Measurements from ENCODE around the gene TMC1.
A peak's percentile ranks its signal among the peaks of the same experiment; 100 is the strongest.
"Not testable (repeated sequence)": the region's sequence is repeated elsewhere in the genome, so short reads cannot be mapped to it uniquely, and the experiment has no call there.

Gene TMC1

DNA sequence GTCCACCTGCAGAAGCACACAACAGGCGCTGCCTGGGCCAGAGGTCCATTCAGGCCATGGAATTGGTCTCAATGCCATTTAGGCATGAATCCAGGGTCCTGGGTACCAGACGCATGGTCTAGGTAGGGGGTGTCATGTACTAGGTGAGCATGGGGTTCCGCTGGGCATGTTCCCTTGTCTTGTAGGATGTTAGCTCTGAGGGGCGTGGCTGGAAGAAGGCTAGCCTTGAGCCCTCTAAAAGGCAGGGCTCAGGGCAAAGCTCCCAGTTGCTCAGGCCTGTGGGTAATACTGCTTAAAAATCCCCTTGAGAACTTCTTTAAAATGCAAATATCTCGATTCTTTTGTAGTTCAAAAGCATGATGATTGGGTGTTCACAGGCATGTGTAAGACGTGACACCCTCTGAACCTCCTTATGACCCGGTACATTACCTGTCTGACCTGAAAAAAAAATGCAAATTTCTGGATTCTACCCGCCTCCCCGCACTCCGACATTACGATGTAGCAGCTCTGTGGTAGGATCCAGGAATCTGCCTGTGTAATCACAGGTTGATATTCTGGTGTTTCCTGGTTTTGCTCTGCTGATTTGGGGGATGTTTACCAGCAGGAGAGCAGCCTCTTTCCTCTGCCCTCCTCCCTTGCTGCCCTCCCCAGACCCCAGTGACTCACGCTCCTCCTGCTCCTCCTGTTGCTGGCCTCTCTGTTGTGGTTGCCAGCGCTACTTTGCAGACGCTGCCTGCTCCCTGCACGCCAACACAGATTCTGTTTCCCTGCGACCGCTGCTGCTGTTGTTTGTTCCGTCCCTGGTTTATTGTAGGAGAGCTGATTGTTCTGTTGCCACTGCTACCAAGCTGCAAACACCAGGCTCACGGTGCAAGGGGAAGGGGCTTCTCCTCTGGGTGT is 5.7 kb downstream of the TMC1 start:
- DNase-seq: peak; percentile 53

DNA sequence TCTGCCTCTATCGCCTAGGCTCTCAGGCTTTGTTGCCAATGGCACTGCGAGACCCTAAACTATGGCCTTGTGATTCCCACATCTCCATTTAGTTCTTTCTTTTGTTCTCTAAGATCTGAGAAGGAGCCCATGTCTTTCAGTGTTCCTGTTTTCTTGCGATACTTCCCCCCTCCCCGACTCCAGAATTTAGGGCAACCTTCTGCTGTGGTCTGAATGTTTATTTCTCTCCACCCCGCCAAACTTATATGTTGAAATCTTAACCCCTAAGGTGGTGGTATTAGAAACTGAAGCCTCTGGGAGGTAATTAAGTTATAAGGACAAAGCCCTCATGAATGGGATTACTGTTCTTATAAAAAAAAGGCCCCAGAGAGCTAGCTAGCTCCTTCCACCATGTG is 6.4 kb downstream of the TMC1 start:
- no peak for DNase-seq

DNA sequence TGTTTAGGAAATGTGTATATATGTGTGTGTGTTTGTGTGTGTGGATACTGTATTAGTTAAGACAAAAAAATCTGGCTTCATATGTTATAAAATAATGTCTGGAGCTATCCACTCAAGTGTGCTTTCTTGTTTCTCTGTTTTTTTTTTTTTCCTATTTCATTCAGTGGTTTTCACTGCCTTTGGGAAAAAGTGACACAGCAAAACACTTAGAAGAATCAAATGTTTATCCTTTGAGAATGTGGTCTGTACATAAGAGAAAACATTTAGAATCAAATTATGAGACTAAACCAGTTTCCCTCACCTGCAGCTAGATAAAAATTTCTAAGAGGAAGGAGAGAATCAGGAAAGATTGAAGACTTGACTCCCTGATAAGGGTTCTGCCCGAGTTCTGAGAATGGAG is 8.1 kb downstream of the TMC1 start:
- DNase-seq: no peak

DNA sequence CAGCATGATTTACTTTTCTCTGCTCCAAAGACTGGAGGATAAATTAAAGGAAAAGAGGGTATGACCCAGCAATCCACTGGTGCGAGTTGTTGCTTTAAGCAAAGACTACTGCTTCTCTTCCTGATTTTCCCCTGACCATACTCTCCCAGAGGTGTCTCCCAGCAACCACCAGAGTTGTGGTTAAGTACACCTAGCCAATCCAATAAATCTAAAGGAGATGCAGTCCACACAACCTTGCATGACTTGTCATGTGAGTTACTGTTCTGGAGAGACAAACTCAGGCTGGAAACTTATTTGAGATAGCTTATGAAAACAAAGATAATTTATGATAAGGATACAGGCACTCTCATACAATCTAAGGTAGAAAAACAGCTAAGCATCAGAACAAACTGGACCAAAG is 11.9 kb downstream of the TMC1 start:
- no peak for DNase-seq

DNA sequence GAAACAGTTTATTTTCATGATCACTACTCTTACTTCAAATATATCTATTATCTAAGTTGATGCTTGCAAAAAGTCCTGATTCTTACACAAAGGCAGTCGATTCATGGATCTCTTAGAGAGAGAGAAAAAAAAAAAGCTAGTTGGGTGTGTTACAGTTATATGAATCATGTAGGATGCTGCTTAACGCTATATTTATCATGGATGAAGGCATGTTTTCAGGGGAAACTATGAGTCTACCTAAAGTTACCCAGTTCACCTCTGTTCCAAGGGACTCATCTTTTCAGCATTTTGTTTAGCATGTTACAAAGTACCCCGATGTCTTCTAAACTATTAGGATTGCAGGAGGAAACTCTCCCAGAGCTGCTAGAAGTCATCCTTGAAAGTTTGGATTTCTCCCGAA is 13.5 kb downstream of the TMC1 start:
- DNase-seq: no peak

DNA sequence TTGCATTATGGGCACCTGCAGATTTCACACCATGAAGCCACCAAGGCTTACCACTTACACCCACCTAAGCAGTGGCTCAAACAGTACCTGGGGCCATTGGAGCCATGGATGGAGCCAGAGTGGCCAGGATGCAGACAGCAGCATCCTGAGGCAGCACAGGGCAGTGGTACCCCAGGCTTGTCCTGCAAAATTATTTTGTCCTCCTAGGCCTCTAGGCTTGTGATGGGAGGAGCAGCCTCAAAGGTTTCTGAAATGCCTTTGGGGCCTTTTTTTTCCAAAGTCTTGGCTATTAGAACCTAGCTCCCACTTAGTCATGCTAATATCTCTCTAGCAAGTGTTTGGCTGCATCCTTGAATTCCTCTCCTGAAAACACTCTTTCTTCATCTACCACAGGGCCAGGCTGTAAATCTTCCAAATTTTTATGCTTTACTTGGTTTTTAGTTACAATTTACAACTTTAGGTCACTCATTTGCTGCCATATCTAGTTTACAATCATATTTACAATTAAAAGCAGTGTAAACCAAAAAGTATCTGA is 15.7 kb downstream of the TMC1 start:
- DNase-seq: no peak

DNA sequence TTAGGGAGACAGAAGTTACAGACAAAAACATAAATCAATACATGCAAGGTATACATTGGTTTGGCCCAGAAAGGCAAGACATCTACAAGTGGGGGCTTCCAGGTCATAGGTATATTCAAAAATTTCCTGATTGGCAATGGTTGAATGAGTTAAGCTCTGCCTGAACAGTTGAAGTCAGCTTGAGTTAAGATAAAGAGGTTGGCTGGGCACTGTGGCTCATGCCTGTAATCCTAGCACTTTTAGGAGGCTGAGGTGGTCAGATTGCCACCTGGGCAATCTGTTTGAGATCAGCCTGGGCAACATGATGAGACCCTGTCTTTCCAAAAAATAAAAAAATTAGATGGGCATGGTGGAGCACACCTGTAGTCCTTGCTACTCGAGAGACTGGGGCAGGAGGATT is 16.3 kb downstream of the TMC1 start:
- DNase-seq: no peak

DNA sequence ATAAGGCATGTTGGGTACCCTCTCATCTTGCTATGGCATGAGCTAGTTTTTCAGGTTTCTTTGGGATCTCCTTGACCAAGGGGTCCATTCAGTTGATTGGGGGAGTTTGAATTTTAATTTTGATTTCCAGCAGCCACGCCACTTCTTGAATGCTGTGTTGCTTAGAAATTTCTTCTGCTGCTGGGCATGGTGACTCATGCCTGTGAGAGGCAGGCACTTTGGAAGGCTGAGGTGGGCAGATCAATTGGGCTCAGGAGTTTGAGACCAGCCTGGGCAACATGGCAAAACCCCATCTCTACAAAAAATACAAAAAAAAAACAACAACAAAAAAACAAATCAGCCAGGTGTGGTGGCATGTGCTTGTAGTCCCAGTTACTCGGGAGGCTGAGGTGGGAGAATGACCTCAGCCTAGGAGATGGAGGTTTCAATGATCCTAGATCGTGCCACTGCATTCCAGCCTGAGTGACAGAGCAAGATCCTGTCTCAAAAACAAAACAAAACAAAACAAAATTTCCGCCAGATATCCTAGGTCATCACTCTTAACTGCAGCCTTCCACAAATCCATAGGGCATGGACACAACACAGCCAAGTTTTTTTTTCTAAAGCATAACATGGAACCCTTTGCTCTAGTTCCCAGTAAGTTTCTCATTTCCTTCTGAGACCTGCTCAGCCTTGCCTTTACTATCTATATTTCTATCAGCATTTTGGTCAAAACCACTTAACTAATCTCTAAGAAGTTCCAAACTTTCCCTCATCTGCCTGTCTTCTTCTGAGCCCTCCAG is 17.7 kb downstream of the TMC1 start:
- no peak for DNase-seq

DNA sequence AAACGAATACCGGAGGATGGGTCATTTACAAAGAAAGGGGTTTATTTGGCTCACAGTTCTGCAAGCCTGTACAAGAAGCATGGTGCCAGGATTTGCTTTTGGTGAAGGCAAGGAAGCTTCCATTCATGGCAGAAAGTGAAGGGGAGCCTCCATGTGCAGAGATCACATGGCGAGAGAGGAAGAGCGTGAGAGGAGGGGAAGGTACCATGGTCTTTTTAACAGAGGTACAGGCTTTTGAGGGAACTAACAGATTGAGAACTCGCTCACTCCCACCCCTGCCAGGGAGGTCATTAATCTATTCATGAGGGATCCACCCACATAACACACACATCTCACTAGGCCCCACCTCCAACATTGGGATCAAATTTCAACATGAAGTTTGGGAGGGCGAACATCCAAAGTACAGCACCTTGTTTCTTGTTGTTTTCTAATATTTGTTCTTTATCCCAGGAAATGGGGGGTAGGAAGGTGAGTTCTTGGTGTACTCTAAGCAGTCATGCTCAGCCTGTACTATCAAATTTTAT is 18.5 kb downstream of the TMC1 start:
- no peak for DNase-seq

DNA sequence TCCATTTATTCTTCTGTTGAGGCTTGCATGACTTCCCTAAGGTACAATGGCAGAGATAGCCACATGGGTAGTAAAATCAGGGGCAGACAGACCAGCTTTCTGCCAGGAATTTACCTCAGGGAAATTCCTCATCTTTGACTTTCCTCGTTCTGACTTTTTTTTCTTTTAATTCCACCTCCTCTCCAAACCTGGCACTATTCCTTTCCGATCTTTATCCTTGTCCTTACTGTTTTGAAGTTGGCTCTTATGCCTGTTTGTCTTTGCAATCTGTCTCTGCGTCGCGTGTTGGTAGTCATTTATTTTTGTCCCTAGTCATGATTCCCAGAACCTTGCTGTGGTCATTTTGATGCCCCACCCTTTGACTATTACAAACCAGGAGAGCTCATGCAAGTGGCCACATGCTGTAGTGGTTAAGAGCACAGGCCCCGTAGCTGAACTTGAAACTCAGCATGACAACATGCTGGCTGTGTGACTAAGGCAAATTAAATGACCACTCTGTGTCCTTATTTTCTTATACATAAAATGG is 19.0 kb downstream of the TMC1 start:
- no peak for DNase-seq

DNA sequence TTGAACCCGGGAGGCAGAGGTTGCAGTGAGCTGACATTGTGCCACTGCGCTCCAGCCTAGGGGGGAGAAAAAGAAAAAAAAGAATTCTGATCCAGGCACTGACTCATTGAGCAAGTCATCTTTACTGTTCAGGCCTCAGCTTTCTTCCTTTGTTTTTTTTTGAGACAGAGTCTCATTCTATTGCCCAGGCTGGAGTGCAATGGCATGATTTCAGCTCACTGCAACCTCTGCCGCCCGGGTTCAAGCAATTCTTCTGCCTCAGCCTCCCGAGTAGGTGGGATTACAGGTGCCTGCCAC is 21.1 kb downstream of the TMC1 start:
- DNase-seq: not testable (repeated sequence)

DNA sequence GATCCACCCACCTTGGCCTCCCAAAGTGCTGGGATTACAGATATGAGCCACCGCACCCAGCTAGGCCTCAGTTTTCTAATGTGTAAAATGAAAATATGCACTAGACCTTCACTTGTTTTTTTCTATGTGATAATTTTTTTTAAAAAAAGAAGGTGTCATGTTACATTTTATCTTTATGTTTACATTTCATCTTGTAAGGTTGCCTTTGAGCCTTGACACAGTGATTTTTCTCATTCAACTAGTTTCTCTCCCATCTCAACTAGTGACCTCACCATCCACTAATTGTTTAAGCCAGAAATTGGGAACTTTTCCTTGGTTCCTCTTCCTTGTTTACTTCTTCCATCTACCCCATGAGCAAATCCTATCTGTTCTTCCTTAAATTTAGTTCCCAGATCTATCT is 21.5 kb downstream of the TMC1 start:
- no peak for DNase-seq

DNA sequence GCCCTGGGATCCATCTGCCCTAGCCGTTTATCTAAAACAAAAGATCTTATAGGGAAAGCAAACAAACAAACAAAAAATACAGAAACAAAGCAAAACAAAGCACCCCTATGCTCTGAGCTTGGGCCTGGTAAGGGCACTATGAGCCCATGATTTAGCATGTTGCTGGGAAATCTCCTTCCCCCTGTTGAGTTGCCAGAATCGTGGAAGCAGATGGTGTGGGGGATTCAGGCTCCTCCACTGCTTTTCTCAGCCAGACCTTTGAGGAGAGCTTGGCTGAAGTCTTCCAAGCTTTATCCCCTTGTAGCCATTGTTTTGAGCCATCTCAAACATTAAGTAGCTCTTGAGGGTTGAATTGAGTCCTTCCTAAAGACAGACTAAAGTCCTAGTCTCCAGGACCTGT is 29.9 kb downstream of the TMC1 start:
- DNase-seq: no peak

DNA sequence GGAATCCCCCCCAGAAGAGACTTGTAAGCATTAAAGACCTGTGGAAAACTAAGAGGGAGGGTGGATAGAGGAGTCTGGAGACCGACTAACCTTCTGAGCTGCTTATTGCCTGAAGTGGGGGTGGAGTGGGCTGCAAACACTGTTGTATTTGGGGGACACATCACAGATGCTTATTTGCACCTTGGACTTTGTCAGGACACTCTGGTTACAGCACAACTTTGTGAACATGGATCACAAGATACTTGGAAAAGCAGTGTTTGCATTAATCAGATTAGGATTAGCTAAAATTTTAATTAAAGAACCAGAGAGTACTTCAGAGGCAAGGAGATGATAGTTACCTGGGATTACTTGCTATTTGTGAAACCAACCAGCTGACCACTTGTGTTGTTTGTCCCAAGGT is 30.9 kb downstream of the TMC1 start:
- DNase-seq: no peak

DNA sequence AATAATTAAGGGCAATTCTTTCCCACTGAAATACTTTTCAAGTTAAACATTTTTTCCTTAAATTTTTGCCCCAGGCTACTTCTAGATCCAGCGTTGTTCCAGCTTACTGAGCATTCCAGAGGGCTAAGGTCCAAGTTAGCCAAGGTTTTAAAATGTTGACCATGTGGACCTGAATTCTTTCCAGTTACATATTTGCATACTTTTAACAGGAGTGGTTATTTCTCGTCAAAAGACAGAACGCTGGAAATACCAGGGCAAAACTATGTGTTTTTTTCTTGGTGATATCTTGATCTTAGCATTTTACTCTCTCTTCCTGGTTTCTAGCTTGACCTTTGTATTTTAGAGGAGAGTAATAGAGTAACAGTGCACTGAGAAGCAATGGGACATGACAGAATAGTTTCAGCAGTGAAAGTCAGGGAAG is 32.8 kb downstream of the TMC1 start:
- no peak for DNase-seq

DNA sequence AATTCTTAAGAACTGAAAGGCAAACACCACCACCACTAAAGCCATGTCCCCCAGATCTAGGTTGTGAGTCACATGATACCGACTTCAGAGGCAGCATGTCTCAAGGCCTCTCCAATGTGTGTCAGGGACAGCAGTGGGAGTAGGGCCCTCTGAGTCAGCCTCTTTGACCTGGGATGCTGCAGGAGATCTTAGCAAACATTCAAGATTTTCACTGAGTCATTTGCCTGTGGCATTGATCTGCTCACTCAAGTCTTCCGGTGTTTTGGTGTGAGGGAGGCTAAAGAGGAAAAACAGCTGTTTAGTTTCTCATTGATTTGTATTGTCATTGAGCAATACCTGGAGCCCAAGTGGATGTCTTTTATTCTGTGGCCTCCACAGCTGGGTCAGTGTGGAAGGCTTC is 36.1 kb downstream of the TMC1 start:
- no peak for DNase-seq

DNA sequence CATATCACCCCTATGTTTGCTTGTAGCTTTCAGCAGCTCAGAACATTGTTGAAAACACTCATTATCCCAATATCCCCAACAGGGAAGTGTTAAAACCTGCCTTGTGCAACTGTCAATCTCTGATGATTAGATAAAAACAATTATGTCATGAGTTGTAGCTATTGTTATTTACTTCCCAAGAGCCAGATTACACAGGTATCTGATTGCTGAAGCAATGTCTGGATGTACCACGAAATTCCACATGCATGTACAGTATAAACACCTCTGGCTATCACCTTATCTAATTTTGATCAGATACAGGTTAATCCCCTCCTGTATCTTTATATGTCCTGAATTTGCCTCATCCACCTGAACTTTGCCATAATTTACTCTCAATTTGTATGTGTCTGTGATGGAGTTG is 38.7 kb downstream of the TMC1 start:
- DNase-seq: no peak

DNA sequence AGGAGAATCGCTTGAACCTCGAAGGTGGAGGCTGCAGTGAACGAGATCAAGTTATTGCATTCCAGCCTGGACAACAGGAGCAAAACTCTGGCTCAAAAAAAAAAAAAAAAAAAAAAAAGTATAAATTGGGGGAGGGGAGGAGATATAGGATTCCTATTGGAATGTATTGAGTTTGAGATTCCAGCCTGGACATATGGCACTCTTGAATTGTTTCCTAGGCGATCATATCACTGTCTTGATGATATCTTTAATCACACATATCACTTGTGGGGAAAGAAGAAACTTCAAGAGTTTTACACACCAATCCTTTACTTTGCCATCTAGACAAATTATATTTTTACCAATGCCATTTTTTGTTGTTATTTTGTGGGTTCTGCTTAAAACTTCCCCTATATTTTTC is 42.4 kb downstream of the TMC1 start:
- no peak for DNase-seq

DNA sequence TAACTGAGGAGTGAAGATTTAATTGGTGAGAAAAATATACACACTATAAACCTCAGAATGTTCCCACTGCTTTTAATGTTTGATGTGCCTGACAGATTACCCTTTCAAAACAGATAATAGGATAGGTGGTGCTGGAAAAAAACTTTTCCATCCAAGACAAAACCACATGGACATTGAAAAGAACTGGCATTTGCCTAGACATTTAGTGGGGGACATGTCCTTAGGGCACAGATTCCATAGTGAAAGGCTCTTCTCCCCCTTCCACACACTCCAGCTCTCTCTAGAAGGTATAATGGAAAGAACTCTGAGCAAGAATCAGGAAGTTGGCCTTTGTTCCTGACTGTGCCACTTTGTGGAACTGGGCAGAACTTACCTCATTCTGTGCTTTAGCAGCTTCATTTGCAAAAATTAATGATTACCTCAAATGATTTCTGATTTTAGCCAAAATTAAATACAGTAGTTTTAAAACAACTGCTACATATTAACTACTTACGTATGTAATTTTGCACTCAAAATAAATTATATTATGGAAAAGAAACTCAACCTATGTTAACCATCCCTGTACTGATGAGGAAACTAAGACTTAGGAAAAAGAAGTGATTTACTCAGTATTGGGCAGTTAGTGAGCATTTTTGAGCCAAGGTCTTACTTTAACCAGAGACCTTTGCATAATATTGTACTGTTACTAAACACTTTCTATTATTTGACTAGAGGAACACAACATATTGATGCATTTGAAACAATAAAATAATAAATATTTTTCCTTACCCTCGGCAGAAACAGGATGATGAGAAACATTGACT is 43.3 kb downstream of the TMC1 start:
- no peak for DNase-seq

DNA sequence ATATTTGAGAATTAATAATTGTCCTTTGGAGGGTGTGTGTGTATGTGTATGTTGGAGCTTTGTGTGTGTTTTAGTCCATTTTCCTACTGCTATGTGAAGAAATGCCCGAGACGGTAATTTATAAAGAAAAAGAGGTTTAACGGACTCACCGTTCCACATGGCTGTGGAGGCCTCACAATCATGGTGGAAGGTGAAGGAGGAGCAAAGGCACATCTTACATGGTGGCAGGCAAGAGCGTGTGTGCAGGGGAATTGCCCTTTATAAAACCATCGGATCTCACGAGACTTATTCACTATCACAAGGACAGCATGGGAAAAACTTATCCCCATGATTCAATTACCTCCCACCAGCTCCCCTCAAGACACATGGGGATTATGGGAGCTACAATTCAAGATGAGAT is 44.1 kb downstream of the TMC1 start:
- no peak for DNase-seq

DNA sequence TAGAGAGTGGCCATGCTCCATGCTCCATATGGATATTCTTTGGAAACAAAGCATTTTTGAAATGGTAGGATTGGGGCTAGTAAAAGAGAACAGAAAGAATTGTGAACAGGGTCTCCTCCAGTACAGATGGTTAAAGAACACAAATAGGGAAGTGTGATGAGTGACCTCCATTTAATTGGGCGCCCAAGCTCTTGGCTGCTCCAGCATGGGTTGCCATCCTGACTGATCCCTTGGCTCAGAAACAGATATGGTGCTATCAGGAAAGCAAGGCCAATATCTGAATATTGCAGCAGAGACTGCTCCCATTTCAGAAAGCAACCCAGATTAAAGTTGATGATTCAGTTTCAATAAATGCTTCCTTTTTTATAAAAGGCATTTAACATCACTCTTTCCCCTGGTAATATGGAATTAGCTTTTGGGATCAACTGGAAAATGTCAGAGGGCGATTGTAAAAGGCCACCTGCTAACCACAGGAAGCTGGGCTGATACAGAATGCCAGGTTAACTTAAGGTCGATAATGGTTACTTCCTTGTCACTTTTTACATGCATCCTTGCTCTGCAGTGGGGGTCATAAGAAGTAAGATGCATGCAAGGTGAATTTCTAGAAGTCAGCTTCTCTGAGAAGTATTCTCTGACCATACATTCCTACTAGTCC is 52.9 kb downstream of the TMC1 start:
- no peak for DNase-seq

DNA sequence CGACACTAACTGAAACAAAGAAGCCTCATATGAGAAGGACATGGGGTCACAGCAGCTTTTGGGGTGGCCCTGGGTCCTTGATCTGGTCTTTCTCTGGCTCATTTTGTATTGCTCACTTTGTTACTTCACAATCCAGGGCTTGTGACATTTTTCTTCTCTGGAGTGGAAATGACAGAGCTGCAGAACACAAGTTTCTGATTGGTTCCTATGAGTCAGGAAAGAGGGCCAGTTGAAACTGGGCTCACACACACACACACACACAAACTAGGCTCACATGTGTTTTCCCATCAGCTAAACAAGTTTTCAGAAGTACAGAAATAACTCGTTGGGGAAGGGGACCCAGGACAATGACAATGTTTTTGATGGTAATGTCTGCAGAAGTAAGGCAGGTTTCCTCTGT is 54.3 kb downstream of the TMC1 start:
- no peak for DNase-seq
